Measurements from ENCODE around the gene TNRC6B.
"Not testable (repeated sequence)": the region's sequence is repeated elsewhere in the genome, so short reads cannot be mapped to it uniquely, and the experiment has no call there.

Gene TNRC6B

GRCh38 chr22:40182231-40182835, 4.6 kb downstream of the TNRC6B start:
- DNase-seq (ENCODE audit: low spot score), result no peak
- in situ Hi-C loops (cut with MboI; ENCODE audit: low sequenced_read_pairs, unreplicated experiment), result loop anchor here (25.0 kb wide), 1 partner anchor 645 kb away; the partner anchor contains the start of gene RPS19BP1
- TF ChIP-seq CTCF (IDR thresholded peaks at IDR 0.05; ENCODE audit: borderline replicate concordance, control extremely low read depth, extremely low read depth, insufficient read depth, missing control alignments), result no peak

- no peak for DNase-seq (ENCODE audit: low spot score)
- TF ChIP-seq CTCF (IDR thresholded peaks at IDR 0.05; ENCODE audit: borderline replicate concordance, control extremely low read depth, extremely low read depth, insufficient read depth, missing control alignments), result no peak
- in situ Hi-C loops (cut with MboI; ENCODE audit: low sequenced_read_pairs, unreplicated experiment), result loop anchor here (25.0 kb wide), 1 partner anchor 646 kb away; the partner anchor contains the start of gene RPS19BP1
Observed at GRCh38 chr22:40183029-40183581, 5.4 kb downstream of the TNRC6B start.

GRCh38 chr22:40183603-40184002, 5.9 kb downstream of the TNRC6B start:
- in situ Hi-C loops (cut with MboI; ENCODE audit: low sequenced_read_pairs, unreplicated experiment), result loop anchor here (25.0 kb wide), 1 partner anchor 646 kb away; the partner anchor contains the start of gene RPS19BP1
- DNase-seq (ENCODE audit: low spot score), result not testable (repeated sequence)

- DNase-seq (ENCODE audit: low spot score), result no peak
- in situ Hi-C loops (cut with MboI; ENCODE audit: low sequenced_read_pairs, unreplicated experiment), result loop anchor here (25.0 kb wide), 1 partner anchor 650 kb away; the partner anchor contains the start of gene RPS19BP1
- TF ChIP-seq CTCF (IDR thresholded peaks at IDR 0.05; ENCODE audit: borderline replicate concordance, control extremely low read depth, extremely low read depth, insufficient read depth, missing control alignments), result no peak
Observed at GRCh38 chr22:40187389-40187788, 9.7 kb downstream of the TNRC6B start.

- TF ChIP-seq CTCF (IDR thresholded peaks at IDR 0.05; ENCODE audit: borderline replicate concordance, control extremely low read depth, extremely low read depth, insufficient read depth, missing control alignments), result no peak
- DNase-seq (ENCODE audit: low spot score), result no peak
- in situ Hi-C loops (cut with MboI; ENCODE audit: low sequenced_read_pairs, unreplicated experiment), result loop anchor here (25.0 kb wide), 1 partner anchor 653 kb away; the partner anchor contains the start of gene RPS19BP1
Observed at GRCh38 chr22:40189997-40190396, 12.3 kb downstream of the TNRC6B start.

GRCh38 chr22:40190501-40190900, 12.8 kb downstream of the TNRC6B start:
- TF ChIP-seq CTCF (IDR thresholded peaks at IDR 0.05; ENCODE audit: borderline replicate concordance, control extremely low read depth, extremely low read depth, insufficient read depth, missing control alignments), result no peak
- DNase-seq (ENCODE audit: low spot score), result no peak
- in situ Hi-C loops (cut with MboI; ENCODE audit: low sequenced_read_pairs, unreplicated experiment), result loop anchor here (25.0 kb wide), 1 partner anchor 653 kb away; the partner anchor contains the start of gene RPS19BP1
